ENCODE data around the gene FEM1B.
A peak's percentile ranks its signal among the peaks of the same experiment; 100 is the strongest.

FEM1B gene

GRCh38 chr15:68305420-68305871 lies 27.9 kb downstream of the FEM1B start:
- FAIRE-seq (peak; percentile 68), DNase-seq (ENCODE audit: low spot score) (no peak)

DNA sequence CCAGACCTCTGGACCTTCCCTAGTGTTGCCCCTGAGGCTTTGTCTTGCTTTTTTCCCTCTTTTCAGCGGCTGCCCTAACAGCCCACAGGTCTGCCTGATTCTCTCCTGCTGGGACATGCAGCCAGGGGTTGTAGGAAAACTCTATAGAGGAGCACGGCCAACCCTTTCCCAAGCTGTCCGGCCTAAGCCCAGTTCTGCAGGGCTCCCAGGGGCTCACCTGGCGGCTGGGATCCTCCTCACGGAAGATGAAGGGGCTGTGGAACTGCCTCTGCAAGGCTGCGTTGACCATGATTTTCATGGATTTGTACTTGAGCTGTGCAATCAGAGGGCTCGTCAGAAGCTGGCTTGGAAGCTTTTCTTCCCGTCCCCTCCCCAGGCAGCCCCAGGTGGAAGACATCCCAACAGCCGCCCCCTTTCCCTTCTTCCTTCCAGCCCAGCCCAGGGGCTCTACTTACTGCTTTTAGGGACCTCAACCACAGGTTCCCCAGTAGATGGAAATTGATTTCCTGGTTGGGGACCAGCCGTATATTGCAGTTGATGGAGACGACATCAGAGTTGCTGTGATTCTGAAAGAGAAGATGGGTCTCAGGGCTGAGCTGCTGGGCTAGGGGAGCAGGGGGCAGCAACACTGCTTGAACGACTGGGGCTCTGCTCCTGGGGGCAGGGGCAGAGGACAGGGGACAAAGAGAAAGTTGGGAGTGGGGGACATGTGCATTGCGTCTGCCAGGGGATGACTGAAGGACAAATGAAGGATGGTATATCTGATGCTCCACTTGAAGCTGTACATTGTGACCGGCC lies 29.8 kb downstream of the FEM1B start:
- FAIRE-seq (no peak), DNase-seq (ENCODE audit: low spot score) (no peak)

DNA sequence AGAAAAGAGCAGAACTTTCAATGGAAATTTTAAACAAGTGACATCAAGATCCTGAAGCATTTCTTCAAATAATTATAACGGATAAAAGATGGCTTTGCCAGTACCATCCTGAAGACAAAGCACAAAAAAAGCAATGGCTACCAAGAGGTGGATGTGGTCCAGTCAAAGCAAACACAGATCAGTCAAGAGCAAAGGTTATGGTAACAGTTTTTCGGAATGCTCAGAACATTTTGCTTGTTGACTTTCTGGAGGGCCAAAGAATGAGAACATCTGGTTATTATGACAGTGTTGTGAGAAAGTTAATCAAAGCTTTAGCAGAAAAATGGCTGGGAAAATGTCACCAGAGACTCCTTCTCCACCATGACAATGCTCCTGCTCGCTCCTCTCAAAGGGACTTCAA lies 31.5 kb downstream of the FEM1B start:
- DNase-seq (ENCODE audit: low spot score), result no peak
- FAIRE-seq, result peak; percentile 61

DNA sequence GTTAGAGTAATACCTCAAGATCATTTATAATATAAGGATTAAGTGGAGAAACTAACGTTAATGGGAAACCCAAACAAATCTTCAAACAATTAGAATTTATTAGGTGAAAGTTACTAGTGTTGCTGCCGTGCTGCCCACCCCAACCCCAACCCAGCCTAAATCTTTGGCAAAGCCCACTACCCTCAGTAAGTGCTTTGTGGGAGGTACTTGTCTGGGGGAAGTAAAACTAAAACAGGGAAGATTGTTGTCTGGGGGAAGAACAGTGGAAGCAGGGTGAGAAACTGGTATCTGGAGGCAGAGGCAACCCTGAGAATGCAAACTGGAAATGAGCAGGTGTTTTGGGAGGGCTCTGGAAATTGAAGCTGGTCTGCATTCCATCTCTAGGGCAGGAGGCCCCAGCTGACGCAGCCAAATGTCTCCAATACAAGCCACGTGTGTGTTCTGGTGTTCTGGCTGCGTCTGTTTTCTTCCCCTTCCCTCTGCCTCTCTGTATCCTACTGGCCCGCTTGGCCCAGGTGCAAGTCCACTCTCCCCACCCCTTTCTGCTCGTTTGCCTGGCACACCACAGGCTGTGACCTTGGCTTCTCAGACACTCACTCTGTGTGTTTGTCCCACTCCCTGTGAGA lies 32.7 kb downstream of the FEM1B start:
- no peak for DNase-seq (ENCODE audit: low spot score)
- peak; percentile 67 for FAIRE-seq

DNA sequence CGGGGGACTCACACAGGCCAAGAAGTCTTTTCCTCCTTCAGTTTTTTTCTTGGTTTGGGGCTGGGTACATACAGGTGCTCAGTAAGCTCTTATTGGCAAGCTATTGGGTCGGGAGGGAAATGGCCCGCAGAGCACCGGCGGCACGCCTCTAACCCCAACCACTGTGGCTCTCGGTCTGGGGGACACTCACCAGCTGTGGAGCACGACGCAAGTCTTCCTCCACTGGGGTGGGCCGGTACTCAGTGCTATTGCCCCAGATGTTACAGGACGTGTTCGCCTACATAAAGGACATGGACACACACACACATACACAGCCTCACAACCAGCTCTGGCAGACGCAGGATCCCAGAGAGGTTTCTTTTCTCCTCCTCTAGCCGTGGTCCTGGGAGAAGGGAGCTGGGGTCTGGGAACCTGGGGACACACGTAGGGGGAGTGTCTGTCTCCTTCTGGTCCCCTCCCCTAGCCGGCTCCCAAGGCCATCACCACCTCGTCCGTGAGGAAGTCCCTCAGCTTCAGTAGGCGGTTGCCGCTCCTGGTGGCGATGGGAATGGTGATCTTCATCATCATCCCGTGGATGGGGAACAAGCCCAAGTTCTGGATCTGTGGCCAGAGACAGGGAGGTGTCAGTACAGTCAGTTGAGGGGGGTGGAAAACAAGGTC lies 33.4 kb downstream of the FEM1B start:
- FAIRE-seq (no peak), DNase-seq (ENCODE audit: low spot score) (no peak)

- DNase-seq (ENCODE audit: low spot score) (no peak), FAIRE-seq (no peak)
Measured at GRCh38 chr15:68311464-68311835, 33.9 kb downstream of the FEM1B start.

DNA sequence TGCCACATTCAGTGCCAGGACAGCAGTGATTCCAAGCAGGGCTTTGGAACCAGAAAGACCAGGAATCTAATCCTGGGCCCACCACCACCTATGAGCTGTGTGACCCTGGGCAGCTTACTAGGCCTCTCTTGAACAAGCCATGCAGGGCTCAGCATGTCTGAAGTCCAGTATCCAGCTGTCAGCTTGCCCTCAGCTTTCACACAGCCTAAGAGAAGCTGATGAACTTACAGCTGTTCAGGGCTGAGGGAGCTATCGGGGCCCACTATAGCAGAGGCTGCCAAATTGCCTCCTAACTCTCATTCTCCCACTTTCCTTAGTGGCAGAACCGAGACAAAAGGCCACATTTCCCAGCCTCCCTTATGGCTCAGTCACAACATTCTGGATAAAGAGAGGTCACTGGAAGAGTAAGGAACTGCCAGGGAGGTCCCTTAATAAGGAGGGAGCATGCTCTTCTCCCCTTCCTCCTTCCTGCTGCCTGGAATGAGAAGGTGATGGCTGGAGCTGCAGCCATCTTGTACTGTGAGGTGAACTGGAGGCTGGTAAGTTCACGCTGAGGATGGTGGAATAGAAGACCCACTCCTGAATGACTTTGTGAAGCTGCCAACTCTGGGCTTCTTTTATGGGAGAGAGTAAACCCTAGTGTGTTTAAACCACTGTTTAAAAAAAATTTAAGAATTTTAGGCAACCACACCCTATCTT lies 34.5 kb downstream of the FEM1B start:
- DNase-seq (ENCODE audit: low spot score), result no peak
- FAIRE-seq, result peak; percentile 23

DNA sequence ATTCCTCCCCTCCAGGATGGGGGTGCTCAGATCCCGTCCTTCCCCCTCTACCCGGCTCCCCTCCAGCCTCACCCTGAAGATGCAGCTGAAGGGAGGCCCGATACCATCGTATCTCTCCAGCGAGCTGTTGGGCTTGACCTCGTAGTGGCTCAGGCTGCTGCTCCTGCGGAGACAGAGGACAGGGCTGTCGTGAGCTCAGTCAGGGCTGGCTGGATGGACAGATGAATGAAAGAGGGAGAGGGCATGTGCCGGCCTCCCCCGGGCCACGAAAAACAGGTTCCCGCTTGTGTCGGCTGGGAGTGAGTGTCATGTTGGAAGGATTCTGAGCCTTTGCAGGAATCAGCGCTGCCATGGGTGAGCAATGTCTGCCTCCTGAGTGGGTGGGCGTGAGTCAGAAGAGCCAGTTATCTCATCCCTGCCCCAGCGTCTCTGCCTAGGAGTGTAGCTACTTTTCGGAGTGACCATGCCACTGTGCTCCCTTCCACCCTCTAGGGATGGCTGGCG lies 35.2 kb downstream of the FEM1B start:
- FAIRE-seq (peak; percentile 89), DNase-seq (ENCODE audit: low spot score) (no peak)

DNA sequence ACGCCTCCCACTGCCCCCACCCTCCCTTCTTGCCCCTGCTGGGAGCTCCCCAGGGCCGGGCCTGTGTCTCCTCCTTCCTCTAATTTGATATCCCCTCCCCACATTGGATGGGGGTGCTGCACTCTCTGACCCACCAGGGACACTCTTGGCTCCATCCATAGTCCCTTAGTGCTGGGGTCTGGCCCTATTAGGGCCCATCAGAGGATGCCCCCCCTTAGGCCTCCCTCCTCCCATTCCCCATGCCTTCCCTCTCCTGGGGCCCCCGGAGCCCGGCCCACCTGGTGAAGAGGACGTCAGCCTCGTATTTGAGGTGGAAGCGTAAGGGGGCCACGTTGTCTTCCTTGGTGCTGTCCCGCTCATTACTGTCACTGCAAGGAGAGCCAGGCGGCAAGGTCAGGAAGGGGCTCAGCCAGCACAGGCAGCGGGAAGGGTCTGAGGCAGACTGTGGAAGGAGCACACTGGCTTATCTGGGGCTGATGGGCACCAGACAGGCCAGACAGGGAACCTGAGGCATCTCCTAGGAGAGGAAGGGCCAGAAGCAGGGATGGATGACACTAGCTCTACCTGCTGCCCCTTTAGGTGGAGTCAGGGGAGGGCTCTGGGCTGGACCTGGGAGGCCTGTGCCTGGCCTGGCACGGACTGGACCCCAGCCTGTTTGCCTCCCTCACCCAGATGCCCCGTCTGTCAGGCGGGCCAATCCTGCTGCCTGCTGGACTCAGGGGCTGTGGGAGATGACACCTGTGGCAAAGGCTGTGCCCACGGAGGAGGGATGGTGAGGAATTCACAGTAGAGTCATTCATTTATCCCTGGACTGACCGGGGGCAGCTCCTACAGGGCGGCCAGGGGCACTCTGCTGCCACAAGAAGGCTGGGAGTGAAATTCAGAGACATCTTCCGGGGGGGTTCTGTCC lies 36.2 kb downstream of the FEM1B start:
- peak; percentile 77 for FAIRE-seq

GRCh38 chr15:68314563-68314962 lies 37.0 kb downstream of the FEM1B start:
- DNase-seq (ENCODE audit: low spot score) (no peak), FAIRE-seq (no peak)

More for the DNA sequence above, 36.2 kb downstream of the FEM1B start:
- DNase-seq (ENCODE audit: low spot score), result no peak

DNA sequence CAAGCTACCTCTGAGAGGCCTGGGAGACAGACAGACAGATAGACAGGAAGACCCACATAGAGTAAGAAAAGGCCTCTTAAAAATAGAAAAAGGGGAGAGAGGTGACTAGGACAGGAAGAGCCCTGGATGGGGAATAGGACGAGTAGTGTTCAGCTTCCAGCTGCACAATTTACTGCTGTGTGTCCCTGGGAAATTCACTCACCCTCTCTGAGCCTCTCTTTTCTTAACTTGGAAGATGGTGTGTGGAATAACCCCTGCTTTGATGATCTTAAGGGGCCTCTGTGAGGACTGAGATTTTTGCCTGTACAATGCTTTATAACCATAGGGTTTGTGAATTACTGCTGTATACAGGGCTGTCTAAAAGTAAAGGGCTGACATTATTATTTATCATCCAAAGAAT lies 37.5 kb downstream of the FEM1B start:
- no peak for FAIRE-seq
- no peak for DNase-seq (ENCODE audit: low spot score)

GRCh38 chr15:68315495-68316031 lies 38.0 kb downstream of the FEM1B start:
- FAIRE-seq, result no peak
- DNase-seq (ENCODE audit: low spot score), result no peak

- no peak for FAIRE-seq
- no peak for DNase-seq (ENCODE audit: low spot score)
Measured at GRCh38 chr15:68316061-68316804, 38.7 kb downstream of the FEM1B start.

- DNase-seq (ENCODE audit: low spot score) (no peak), FAIRE-seq (peak; percentile 84)
Measured at GRCh38 chr15:68317281-68318007, 39.9 kb downstream of the FEM1B start.

DNA sequence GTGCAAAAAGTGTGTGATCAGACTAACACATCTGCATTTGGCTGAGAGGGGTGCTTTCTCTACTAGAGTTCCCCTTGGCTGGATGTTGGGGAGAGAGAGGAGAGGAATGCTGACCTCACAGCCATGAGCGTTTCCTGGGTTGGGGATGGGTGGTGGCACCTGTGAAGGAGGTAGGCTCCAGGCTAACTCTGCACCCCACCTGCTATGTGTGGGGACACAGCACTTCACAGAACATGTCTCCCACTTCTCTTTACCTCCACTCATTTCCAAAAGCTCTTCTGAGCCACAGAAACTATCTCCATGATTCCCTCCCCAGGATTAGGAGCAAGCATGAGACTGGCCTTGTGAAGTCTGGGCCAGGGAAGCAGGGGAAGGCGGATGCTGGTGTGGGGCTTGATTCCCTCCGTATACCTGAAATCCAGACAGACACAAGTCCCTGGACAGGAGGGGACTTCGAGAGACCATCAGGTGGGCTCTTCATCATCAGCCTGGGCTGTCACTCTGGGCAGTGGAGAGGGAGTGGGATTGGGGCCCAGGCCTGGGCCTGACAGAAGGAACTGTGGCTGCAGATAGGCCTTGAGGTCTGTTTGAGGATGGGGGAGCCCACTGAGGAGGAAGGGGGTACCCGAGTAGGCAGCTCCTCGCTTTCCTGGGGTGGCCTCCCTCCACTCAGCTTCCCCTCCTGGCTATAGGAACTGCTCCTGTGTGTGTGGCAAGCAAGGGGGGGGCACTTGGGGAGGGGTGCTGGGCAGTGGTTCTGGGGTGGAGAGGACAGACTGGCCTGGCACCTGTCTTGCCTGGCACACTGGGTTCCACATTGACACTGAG lies 40.7 kb downstream of the FEM1B start:
- DNase-seq (ENCODE audit: low spot score) (no peak), FAIRE-seq (no peak)

DNA sequence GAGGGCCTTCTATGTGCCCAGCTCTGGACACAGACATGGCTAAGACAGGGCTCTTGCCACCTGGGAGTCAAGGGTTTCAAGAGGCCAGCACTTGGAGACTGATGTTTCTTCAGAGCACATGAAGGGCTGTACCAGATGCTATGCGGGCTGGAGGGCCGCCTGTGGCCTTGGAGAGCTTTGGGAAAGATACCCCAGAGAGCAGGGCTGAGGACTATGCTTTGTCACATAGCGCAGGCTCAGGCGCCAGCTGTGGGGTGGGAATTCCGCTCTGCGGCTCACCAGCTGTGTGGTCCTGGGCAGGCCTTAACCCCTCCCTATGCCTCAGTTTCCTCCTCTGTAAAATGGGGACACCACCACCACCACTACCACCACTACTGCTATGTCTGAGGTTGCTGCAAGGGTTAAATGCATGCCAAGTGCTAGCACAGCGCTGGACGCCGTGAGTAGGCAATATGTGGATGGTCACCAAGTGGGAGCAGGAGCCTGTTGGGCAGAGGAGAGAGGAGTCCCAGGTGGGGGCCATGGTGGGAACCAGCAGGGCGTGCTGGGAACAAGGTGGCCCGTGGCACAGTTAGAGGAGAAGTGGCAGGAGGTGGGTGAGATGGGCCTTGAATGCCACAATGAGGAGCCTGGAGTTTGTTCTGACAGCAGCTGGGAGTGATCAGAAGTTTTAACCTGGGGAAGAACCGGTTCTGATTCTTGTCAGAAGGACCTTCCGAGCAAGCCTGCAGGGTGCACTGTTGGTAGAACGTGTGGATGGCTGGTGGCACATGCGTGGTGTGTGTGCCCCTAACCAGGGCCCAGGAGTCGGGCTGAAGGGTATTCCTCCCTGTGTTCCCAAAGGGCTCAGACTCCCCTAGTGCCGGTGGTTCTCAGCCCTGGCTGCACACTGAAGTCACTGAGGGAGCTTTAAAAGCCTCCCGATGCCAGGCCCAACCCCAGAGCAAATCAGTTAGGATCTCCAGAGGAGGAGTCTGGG lies 41.7 kb downstream of the FEM1B start:
- DNase-seq (ENCODE audit: low spot score) (no peak), FAIRE-seq (peak; percentile 87)

- no peak for DNase-seq (ENCODE audit: low spot score)
- no peak for FAIRE-seq
Measured at GRCh38 chr15:68319997-68320396, 42.5 kb downstream of the FEM1B start.
